K562 (cell line): ENCODE data around the gene EPS8. TPM values are rescaled to one million over a fixed set of nuclear protein-coding genes. Genes with fewer than 3 reads are reported as not detected.

ENCODE experiments used
- ATAC-seq: fragments of 200-7000 bp; cut with Tn5 transposase; 3 replicates; pipeline ENCODE4 v1.9.1; 2020; ENCODE audit warnings: moderate library complexity
- BruUV-seq: library from RNA; stranded (reverse); fragments of 400-500 nt; replicated peaks from 2 replicates; lab custom pipeline; 2021; lab: Mats Ljungman, UMichigan
- CTCF ChIA-PET: fragments of 300-600 bp; formaldehyde crosslinking; extraction: SDS; loops from one replicate; lab custom pipeline; 2021; ENCODE audit warnings: low intra/inter-chr PET ratio; lab: Yijun Ruan, JAX
- POLR2A ChIA-PET: fragments of 300-600, 350-650 bp; sonication (Branson Sonifier 250); formaldehyde crosslinking; extraction: SDS; loops from one replicate; lab custom pipeline; 2021; ENCODE audit warnings: antibody characterized with exemption, inconsistent platforms; lab: Yijun Ruan, JAX
- DNase-seq, 4 experiments: peaks; one replicate each; pipeline versions ENCODE4 v3.0.0 to v3.0.0-alpha.2; 2011 to 2018; ENCODE audit warnings: low spot score in 3 of 4, mixed read lengths in 3 of 4; ENCODE audit errors: extremely low read depth in 1 of 4
- FAIRE-seq: peaks from 2 replicates; lab custom pipeline; 2011; peaks lifted over from hg19 to GRCh38; lab: Jason Lieb, UNC
- H2AFZ ChIP-seq: 2 replicates; pipeline ENCODE4 v1.6.0; 2011; ENCODE audit warnings: low read depth, low read length, control low read depth, inconsistent platforms
- H3K27ac ChIP-seq: fragments of 200-600 bp; 3 replicates; pipeline ENCODE4 v1.8.0; 2011; ENCODE audit warnings: low read depth, mild to moderate bottlenecking, control low read depth, inconsistent platforms, low read length, moderate library complexity, mixed read lengths; ENCODE audit errors: extremely low read depth
- H3K27me3 ChIP-seq, 2 experiments: fragments of 300-600 bp in 1 of 2; 2 replicates in 1 of 2; 3 replicates in 1 of 2; pipeline versions ENCODE4 v1.6.0 to v1.8.0; 2011; ENCODE audit warnings: inconsistent platforms in 2 of 2, low read length in 2 of 2, mild to moderate bottlenecking in 1 of 2, mixed read lengths in 1 of 2, moderate library complexity in 1 of 2; ENCODE audit not compliant: control insufficient read depth in 2 of 2, insufficient read depth in 2 of 2
- H3K36me3 ChIP-seq: fragments of 300-600 bp; 3 replicates; pipeline ENCODE4 v1.8.0; 2011; ENCODE audit warnings: mild to moderate bottlenecking, low read length, inconsistent platforms; ENCODE audit not compliant: control insufficient read depth, insufficient read depth
- H3K4me1 ChIP-seq, 2 experiments: fragments of 200-600 bp in 1 of 2; replicated peaks in 1 of 2; 2 replicates in 1 of 2; 3 replicates in 1 of 2; pipeline versions ENCODE4 v1.5.1 to v1.8.0; 2011; ENCODE audit warnings: inconsistent platforms in 2 of 2, low read length in 2 of 2, mild to moderate bottlenecking in 1 of 2, mixed read lengths in 1 of 2, moderate library complexity in 1 of 2; ENCODE audit not compliant: control insufficient read depth in 2 of 2, insufficient read depth in 2 of 2
- H3K4me2 ChIP-seq: 2 replicates; pipeline ENCODE4 v1.6.1; 2011; ENCODE audit warnings: low read length, control low read depth, inconsistent platforms, mixed read lengths; ENCODE audit not compliant: insufficient read depth
- H3K4me3 ChIP-seq: fragments of 200-600 bp; sonication (generic), shearing (Covaris generic); 2 replicates; pipeline ENCODE4 v1.5.1; 2016; ENCODE audit warnings: control low read depth, inconsistent platforms
- H3K79me2 ChIP-seq: fragments of 200-600 bp; 3 replicates; pipeline ENCODE4 v1.8.0; 2011; ENCODE audit warnings: low read length, inconsistent platforms; ENCODE audit not compliant: control insufficient read depth, insufficient read depth
- H3K9ac ChIP-seq, 2 experiments: 2 replicates each; pipeline versions ENCODE4 v1.6.0 to v1.6.1; 2011; ENCODE audit warnings: low read depth in 2 of 2, low read length in 2 of 2, control low read depth in 1 of 2, inconsistent platforms in 1 of 2, mild to moderate bottlenecking in 1 of 2, mixed read lengths in 1 of 2; ENCODE audit not compliant: insufficient read depth in 1 of 2
- H3K9me1 ChIP-seq: one replicate; pipeline ENCODE4 v1.6.0; 2011; ENCODE audit warnings: inconsistent platforms, mild to moderate bottlenecking, low read length, moderate library complexity; ENCODE audit not compliant: control insufficient read depth, insufficient read depth
- H3K9me3 ChIP-seq: replicated peaks from 2 replicates; pipeline ENCODE4 v1.5.1; 2011; ENCODE audit warnings: low read depth, low read length, inconsistent platforms; ENCODE audit not compliant: control insufficient read depth, insufficient read depth
- H4K20me1 ChIP-seq: replicated peaks from 2 replicates; pipeline ENCODE4 v1.6.1; 2011; ENCODE audit warnings: low read length, inconsistent platforms, mixed read lengths; ENCODE audit not compliant: control insufficient read depth, insufficient read depth
- ASH1L ChIP-seq: fragments of 450-650 bp; IDR thresholded peaks from 2 replicates; pipeline ENCODE4 v1.6.1; 2018; ENCODE audit warnings: borderline replicate concordance, mild to moderate bottlenecking, low read depth; ENCODE audit not compliant: partially characterized antibody
- FOXP1 ChIP-seq: sonication (generic); formaldehyde crosslinking; IDR thresholded peaks from 2 replicates; pipeline ENCODE4 v1.8.0; 2022; ENCODE audit warnings: mild to moderate bottlenecking, missing genetic modification reagents
- HDGF ChIP-seq: fragments of 450-650 bp; IDR thresholded peaks from 2 replicates; pipeline ENCODE4 v1.6.1; 2016
- HIVEP1 ChIP-seq: fragments of 250-450 bp; sonication (Bioruptor Pico); IDR thresholded peaks from 2 replicates; pipeline ENCODE4 v1.4.0; 2020; ENCODE audit warnings: mild to moderate bottlenecking
- LARP7 ChIP-seq: fragments of 450-650 bp; IDR thresholded peaks from 2 replicates; pipeline ENCODE4 v1.6.1; 2016
- MCM2 ChIP-seq: fragments of 450-650 bp; IDR thresholded peaks from 2 replicates; pipeline ENCODE4 v1.6.1; 2017; ENCODE audit warnings: low read depth, mild to moderate bottlenecking
- MCM3 ChIP-seq: fragments of 450-650 bp; IDR thresholded peaks from 2 replicates; pipeline ENCODE4 v1.6.1; 2016
- MECOM ChIP-seq: fragments of 250-450 bp; sonication (Bioruptor Pico); IDR thresholded peaks from 2 replicates; pipeline ENCODE4 v1.8.0; 2022; ENCODE audit warnings: inconsistent platforms
- NBN ChIP-seq: fragments of 450-650 bp; IDR thresholded peaks from 2 replicates; pipeline ENCODE4 v1.6.1; 2016; ENCODE audit warnings: low read depth, mild to moderate bottlenecking
- NCOR1 ChIP-seq: fragments of 450-650 bp; IDR thresholded peaks from 2 replicates; pipeline ENCODE4 v1.6.1; 2016; ENCODE audit warnings: mild to moderate bottlenecking, moderate library complexity
- RAD21 ChIP-seq, 2 experiments: fragments of 250-450 bp in 1 of 2; fragments of 450-650 bp in 1 of 2; sonication (Bioruptor Pico) in 1 of 2; formaldehyde crosslinking in 1 of 2; IDR thresholded peaks in 1 of 2; conservative IDR thresholded peaks in 1 of 2; 2 replicates each; pipeline versions ENCODE4 v1.4.0 to v1.8.0; 2020 to 2022; ENCODE audit warnings: mild to moderate bottlenecking in 2 of 2, moderate library complexity in 1 of 2
- RFX5 ChIP-seq: IDR thresholded peaks from 2 replicates; pipeline ENCODE4 v1.6.1; 2011; ENCODE audit warnings: low read depth, mild to moderate bottlenecking, improper control_type of control experiment, low read length
- RNF219 ChIP-seq: fragments of 250-450 bp; sonication (Bioruptor Pico); IDR thresholded peaks from 2 replicates; pipeline ENCODE4 v1.5.0; 2022; ENCODE audit warnings: mild to moderate bottlenecking
- SIX5 ChIP-seq, 2 experiments: IDR thresholded peaks; 2 replicates each; pipeline ENCODE4 v1.6.1; 2011; ENCODE audit warnings: low read length in 2 of 2, borderline replicate concordance in 1 of 2, low read depth in 1 of 2, mild to moderate bottlenecking in 1 of 2, moderate library complexity in 1 of 2; ENCODE audit not compliant: insufficient read depth in 1 of 2
- U2AF2 ChIP-seq: fragments of 200-400 bp; formaldehyde crosslinking; optimal IDR thresholded peaks from 2 replicates; pipeline ENCODE3; 2017; ENCODE audit warnings: low read depth, mild to moderate bottlenecking, low read length
- ZFPM2 ChIP-seq: fragments of 250-450 bp; sonication (Bioruptor Pico); IDR thresholded peaks from 2 replicates; pipeline ENCODE4 v1.5.1; 2022; ENCODE audit warnings: mild to moderate bottlenecking
- ZNF274 ChIP-seq: IDR thresholded peaks from 2 replicates; pipeline ENCODE4 v1.6.1; 2011; ENCODE audit warnings: low read depth, mild to moderate bottlenecking, low read length, moderate library complexity, borderline replicate concordance
- ZNF316 ChIP-seq: fragments of 450-650 bp; IDR thresholded peaks from 2 replicates; pipeline ENCODE4 v1.6.1; 2016
- ZNF766 ChIP-seq: fragments of 200-800 bp; sonication (Bioruptor generic); conservative IDR thresholded peaks from 2 replicates; pipeline ENCODE4 v1.6.1; 2016; ENCODE audit warnings: missing genetic modification characterization, missing compliant biosample characterization
- WGBS: fragments of 100-300 bp; shearing (Covaris generic); methylation state at CpG from one replicate; pipeline ENCODE4 v1.1.6; 2016; ENCODE audit warnings: low coverage, mixed read lengths; ENCODE audit not compliant: insufficient coverage; ENCODE audit errors: missing lambda C conversion rate; 5-methylcytosine and 5-hydroxymethylcytosine counted together
- in situ Hi-C: fragments of 300-500 bp; cut with MboI; formaldehyde crosslinking; loops from 4 replicates; pipeline ENCODE4 v1.15.0; 2018; ENCODE audit warnings: inconsistent platforms, mixed read lengths
- intact Hi-C: fragments of 100-400 bp; cut with micrococcal nuclease; formaldehyde crosslinking; loops from 2 replicates; pipeline ENCODE4 v1.14.2; 2022
- polyA plus RNA-seq, 8 experiments: library from polyadenylated mRNA; depleted of rRNA in 4 of 8; stranded (reverse) in 5 of 8; unstranded in 3 of 8; fragments of >200 nt; fragmentation: Nextera tagmentation in 2 of 8; fragmentation: Illumina TruSeq in 1 of 8; extraction: Ambion mirVana in 2 of 8; extraction: Trizol in 1 of 8; gene quantifications; 2 replicates each; pipeline versions ENCODE4 v1.2.1 to v1.2.3, GENCODE V29; 2011 to 2014; ENCODE audit warnings: inconsistent platforms in 1 of 8, missing spikeins in 1 of 8
- total RNA-seq, 7 experiments: library from RNA; depleted of rRNA in 6 of 7; stranded (reverse); fragments of >200 nt in 6 of 7; fragmentation: Illumina TruSeq in 2 of 7; extraction: Trizol in 2 of 7; gene quantifications; 2 replicates each; pipeline versions ENCODE4 v1.2.1 to v1.2.3, GENCODE V29; 2011 to 2021; ENCODE audit warnings: low replicate concordance in 1 of 7

Gene EPS8
- total and polyA plus RNA-seq, 9 of the 15 experiments (the other 6 are each of a cell fraction or from before 2014, with no cell fraction given), result 0.10 to 1.9 (median 0.33) TPM

DNA sequence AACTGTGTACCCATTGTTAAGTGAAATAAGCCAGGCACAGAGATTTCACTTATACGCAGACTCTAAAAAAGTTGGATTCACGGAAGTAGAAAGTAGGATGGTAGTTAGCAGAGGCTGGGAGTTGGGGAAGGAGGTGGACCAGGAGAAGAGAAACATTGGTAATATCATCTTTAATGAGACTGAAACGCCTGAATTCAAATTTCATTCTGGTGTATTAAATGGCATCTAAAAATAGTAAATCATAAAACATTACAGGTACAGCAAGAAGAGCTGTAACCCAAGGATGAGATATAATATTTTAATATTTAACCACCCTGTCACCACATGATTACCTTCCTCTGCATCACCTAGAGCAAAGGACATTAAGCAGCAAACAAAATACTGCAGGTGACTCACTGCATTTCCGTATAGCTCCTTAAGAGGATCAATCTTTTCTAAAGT, 99.4 kb downstream of the EPS8 start (continued):
- no peak for TF ChIP-seq NCOR1
- TF ChIP-seq U2AF2, result no peak

- ATAC-seq, result no peak
- Histone ChIP-seq H3K9me1 (no peaks in the 10 kb centered on the region), H3K4me3 (no peak overlapping the region), H3K9ac (no peak overlapping the region), H3K4me1 (no peaks in the 10 kb centered on the region), H2AFZ (no peak overlapping the region), H3K27me3 (no peaks in the 10 kb centered on the region), H4K20me1 (no peaks in the 10 kb centered on the region), H3K27ac (no peak overlapping the region), H3K4me2 (no peak overlapping the region), H3K36me3 (no peaks in the 10 kb centered on the region), H3K9me3 (no peaks in the 10 kb centered on the region), H3K79me2 (no peaks in the 10 kb centered on the region)
- WGBS, result 0% methylated on average over 6 of the region's 6 CpGs
- DNase-seq, result no peak
- in situ Hi-C loops (no loop called here), intact Hi-C loops (no loop called here)
- FAIRE-seq, result no peak
- TF ChIP-seq ZNF274 (no peak), RNF219 (CRISPR knock-in tag) (no peak), RAD21 (CRISPR knock-in tag; conservative IDR thresholded peaks at IDR 0.05 in 1 of 2, IDR thresholded peaks at IDR 0.05 in 1 of 2) (no peak), ASH1L (no peak), ZFPM2 (CRISPR knock-in tag) (no peak), ZNF766 (no peak), FOXP1 (CRISPR knock-in tag) (no peak), NBN (no peak), HDGF (no peak), HIVEP1 (CRISPR knock-in tag) (no peak), SIX5 (IDR thresholded peaks at IDR 0.05; ENCODE audit: borderline replicate concordance in 1 of 2, insufficient read depth in 1 of 2, low read depth in 1 of 2, low read length in 2 of 2) (no peak), MCM2 (no peak), LARP7 (no peak), MECOM (CRISPR knock-in tag) (no peak), ZNF316 (no peak), RFX5 (no peak), MCM3 (no peak)
- POLR2A ChIA-PET, result no interaction called here
- CTCF ChIA-PET, result no interaction called here
- BruUV-seq, result no TSS peak
These were observed 100.2 kb downstream of the EPS8 start for GRCh38 chr12:15688838-15689625.
